Colonic mucosa (tissue), 4 donors: ENCODE measurements around the gene OR5AN1. TPM values are rescaled to one million over a fixed set of nuclear protein-coding genes. Genes with fewer than 3 reads are reported as not detected.

Experiments used
- DNase-seq: peaks from one replicate; pipeline ENCODE4 v3.0.0-alpha.2; 2020
- H3K27ac ChIP-seq: fragments of 200-600 bp; one replicate; pipeline ENCODE4 v1.8.0; 2021
- H3K27me3 ChIP-seq: fragments of 200-600 bp; one replicate; pipeline ENCODE4 v1.8.0; 2021
- H3K36me3 ChIP-seq: fragments of 200-600 bp; one replicate; pipeline ENCODE4 v1.8.0; 2021
- H3K4me1 ChIP-seq: fragments of 200-600 bp; one replicate; pipeline ENCODE4 v1.8.0; 2021; ENCODE audit warnings: mild to moderate bottlenecking
- H3K4me3 ChIP-seq: fragments of 200-600 bp; one replicate; pipeline ENCODE4 v1.8.0; 2021
- H3K9ac ChIP-seq, 2 donors: one replicate each; pipeline ENCODE4 v1.7.0; 2013; ENCODE audit warnings: control low read depth in 2 of 2, low read depth in 2 of 2, low read length in 2 of 2
- H3K9me3 ChIP-seq: fragments of 200-600 bp; one replicate; pipeline ENCODE4 v1.8.0; 2021
- intact Hi-C: fragments of 100-400 bp; cut with DNase I; formaldehyde crosslinking; loops from one replicate; pipeline ENCODE4 v1.14.1; 2022
- total RNA-seq, 2 donors: library from RNA; stranded (reverse); fragmentation: NEBNext Ultra II Directional in 1 of 2; extraction: Animal tissue kit (Norgen Biotek cat#: 25700) in 1 of 2; gene quantifications; one replicate each; pipeline ENCODE4 v1.2.1, GENCODE V29; 2021
- TF ChIP-seq, protein P1 (sequence below): fragments of 200-600 bp; IDR thresholded peaks from one replicate; pipeline ENCODE4 v1.8.0; 2022; ENCODE audit warnings: antibody characterized with exemption, mild to moderate bottlenecking
- donor health status: healthy.
- donor health status: DM: no; HTN: no; CAD: no.
- donor health status: DM: no; HTN: no; CAD: no.

OR5AN1 gene
- total RNA-seq, 2 donors from 2014 or later, result not detected

DNA sequence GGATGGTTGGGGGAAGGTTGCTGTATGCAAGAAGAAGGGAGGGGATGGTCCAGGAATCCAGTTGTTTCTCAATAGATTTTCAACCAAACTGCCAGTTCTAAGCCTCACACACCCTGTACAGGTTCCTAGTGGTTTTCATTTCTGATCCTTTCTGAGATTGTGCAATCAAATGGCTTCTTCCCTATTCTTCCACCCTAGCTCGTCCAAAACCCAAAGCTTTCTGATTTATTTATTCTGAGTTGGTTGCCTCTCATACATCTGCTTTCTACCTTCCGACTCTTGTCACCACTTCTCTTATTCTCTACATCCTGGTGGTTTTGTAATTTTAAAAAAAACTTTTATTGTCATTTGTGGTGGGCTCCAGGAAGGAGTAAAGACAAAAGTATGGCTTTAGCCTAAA is 55.0 kb downstream of the OR5AN1 start:
- no peak overlapping the region for H3K9ac ChIP-seq
- no peaks in the 10 kb centered on the region for H3K27me3 ChIP-seq
- intact Hi-C loops, result no loop called here
- no peaks in the 10 kb centered on the region for H3K36me3 ChIP-seq
- H3K27ac ChIP-seq, result no peak overlapping the region
- DNase-seq, result no peak
- H3K4me3 ChIP-seq, result no peak overlapping the region
- TF ChIP-seq, protein P1, sequence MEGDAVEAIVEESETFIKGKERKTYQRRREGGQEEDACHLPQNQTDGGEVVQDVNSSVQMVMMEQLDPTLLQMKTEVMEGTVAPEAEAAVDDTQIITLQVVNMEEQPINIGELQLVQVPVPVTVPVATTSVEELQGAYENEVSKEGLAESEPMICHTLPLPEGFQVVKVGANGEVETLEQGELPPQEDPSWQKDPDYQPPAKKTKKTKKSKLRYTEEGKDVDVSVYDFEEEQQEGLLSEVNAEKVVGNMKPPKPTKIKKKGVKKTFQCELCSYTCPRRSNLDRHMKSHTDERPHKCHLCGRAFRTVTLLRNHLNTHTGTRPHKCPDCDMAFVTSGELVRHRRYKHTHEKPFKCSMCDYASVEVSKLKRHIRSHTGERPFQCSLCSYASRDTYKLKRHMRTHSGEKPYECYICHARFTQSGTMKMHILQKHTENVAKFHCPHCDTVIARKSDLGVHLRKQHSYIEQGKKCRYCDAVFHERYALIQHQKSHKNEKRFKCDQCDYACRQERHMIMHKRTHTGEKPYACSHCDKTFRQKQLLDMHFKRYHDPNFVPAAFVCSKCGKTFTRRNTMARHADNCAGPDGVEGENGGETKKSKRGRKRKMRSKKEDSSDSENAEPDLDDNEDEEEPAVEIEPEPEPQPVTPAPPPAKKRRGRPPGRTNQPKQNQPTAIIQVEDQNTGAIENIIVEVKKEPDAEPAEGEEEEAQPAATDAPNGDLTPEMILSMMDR, result no peak
- no peaks in the 10 kb centered on the region for H3K4me1 ChIP-seq
- no peaks in the 10 kb centered on the region for H3K9me3 ChIP-seq

GRCh38 chr11:59415111-59415510 is 56.4 kb downstream of the OR5AN1 start:
- H3K27ac ChIP-seq, result no peak overlapping the region
- intact Hi-C loops, result no loop called here
- H3K4me3 ChIP-seq, result no peak overlapping the region
- TF ChIP-seq, protein P1, result no peak
- H3K36me3 ChIP-seq, result no peaks in the 10 kb centered on the region
- no peaks in the 10 kb centered on the region for H3K27me3 ChIP-seq
- no peaks in the 10 kb centered on the region for H3K9me3 ChIP-seq
- no peak overlapping the region for H3K9ac ChIP-seq
- no peaks in the 10 kb centered on the region for H3K4me1 ChIP-seq
- no peak for DNase-seq

DNA sequence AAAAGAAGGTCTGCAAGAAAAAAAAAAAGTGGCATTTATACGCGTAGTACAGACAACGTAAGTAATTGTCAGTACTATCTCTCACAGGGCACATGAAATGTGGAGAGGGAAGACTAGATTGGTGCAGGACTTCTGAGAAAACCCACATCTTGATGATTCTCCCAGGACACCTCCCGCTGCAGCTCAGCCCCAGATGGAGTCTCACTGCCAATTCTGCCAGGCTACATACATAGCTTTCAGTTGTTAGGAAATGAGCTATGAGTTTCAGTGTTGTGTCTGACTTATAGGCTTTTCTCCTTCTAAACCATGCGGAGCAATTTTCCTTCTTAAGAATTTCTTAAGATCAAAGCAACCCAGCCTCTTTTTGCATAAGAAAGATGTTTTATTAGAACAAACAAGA is 57.9 kb downstream of the OR5AN1 start:
- H3K36me3 ChIP-seq, result no peaks in the 10 kb centered on the region
- TF ChIP-seq, protein P1, result no peak
- H3K4me1 ChIP-seq, result no peaks in the 10 kb centered on the region
- no peak overlapping the region for H3K9ac ChIP-seq
- no peak overlapping the region for H3K27ac ChIP-seq
- DNase-seq, result no peak
- intact Hi-C loops, result no loop called here
- no peaks in the 10 kb centered on the region for H3K27me3 ChIP-seq
- H3K4me3 ChIP-seq, result no peak overlapping the region
- H3K9me3 ChIP-seq, result no peaks in the 10 kb centered on the region

DNA sequence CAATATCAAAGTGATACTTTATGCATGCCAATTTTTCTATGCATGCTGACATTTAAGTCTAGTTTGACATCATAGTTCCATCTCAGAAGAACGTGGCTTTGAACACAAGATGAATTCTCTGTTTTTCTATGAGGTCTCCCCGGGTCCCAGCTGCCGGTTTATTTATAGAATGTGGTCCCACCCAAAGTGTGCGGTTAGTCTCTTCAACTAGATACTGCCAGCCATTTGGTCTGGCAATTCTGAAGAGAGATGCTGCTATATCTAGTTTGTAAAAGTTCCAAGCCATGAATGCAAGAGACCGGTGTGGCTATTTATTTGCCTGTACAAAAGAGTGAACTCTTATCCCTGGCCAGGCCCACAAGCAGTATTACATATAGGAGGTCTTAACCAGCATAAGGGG is 58.3 kb downstream of the OR5AN1 start:
- H3K27me3 ChIP-seq, result no peaks in the 10 kb centered on the region
- H3K27ac ChIP-seq, result no peak overlapping the region
- no peaks in the 10 kb centered on the region for H3K4me1 ChIP-seq
- no peak for DNase-seq
- H3K36me3 ChIP-seq, result no peaks in the 10 kb centered on the region
- no peak overlapping the region for H3K9ac ChIP-seq
- intact Hi-C loops, result no loop called here
- no peaks in the 10 kb centered on the region for H3K9me3 ChIP-seq
- H3K4me3 ChIP-seq, result no peak overlapping the region
- TF ChIP-seq, protein P1, result no peak

- Histone ChIP-seq H3K9ac (no peak overlapping the region), H3K27ac (no peak overlapping the region), H3K27me3 (no peaks in the 10 kb centered on the region), H3K36me3 (no peaks in the 10 kb centered on the region), H3K4me3 (no peak overlapping the region), H3K4me1 (no peaks in the 10 kb centered on the region), H3K9me3 (no peaks in the 10 kb centered on the region)
- intact Hi-C loops, result no loop called here
- DNase-seq, result no peak
- TF ChIP-seq, protein P1, result no peak
Observed at GRCh38 chr11:59418156-59418555, 59.5 kb downstream of the OR5AN1 start.

Other genes starting within 250 kb of the OR5AN1 start
- gene FAM111A, start 216.0 kb upstream of the OR5AN1 start, total RNA-seq, result 10 to 100 TPM; 24.9 to 38.1 TPM
- 10 to 100 TPM; 54.7 to 59.7 TPM for gene DTX4, start 186.8 kb upstream of the OR5AN1 start, total RNA-seq
- 10 to 100 TPM in 1 of 2 donors, 1 to 10 TPM in 1; 4.7 to 17.6 TPM for gene MPEG1, start 146.0 kb upstream of the OR5AN1 start, total RNA-seq
- not detected for gene OR5A2, start 67.5 kb downstream of the OR5AN1 start, total RNA-seq
- not detected for gene OR5A1, start 77.6 kb downstream of the OR5AN1 start, total RNA-seq
- gene OR4D6, start 98.1 kb downstream of the OR5AN1 start, total RNA-seq, result not detected
- gene OR4D10, start 114.4 kb downstream of the OR5AN1 start, total RNA-seq, result not detected
- gene OR4D11, start 144.7 kb downstream of the OR5AN1 start, total RNA-seq, result not detected
- not detected for gene OR4D9, start 152.6 kb downstream of the OR5AN1 start, total RNA-seq